DND-41 (cell line): ENCODE data around the gene CTIF.

ENCODE experiments used
- ATAC-seq: fragments of 200-7000 bp; cut with Tn5 transposase; 3 replicates; pipeline ENCODE4 v1.9.1; 2021; ENCODE audit warnings: low read depth; ENCODE audit not compliant: insufficient read depth
- DNase-seq: peaks from one replicate; pipeline ENCODE4 v3.0.0-alpha.2; 2020
- H2AFZ ChIP-seq: 2 replicates; pipeline ENCODE4 v1.6.0; 2012; ENCODE audit warnings: low read depth, low read length
- H3K27ac ChIP-seq: 2 replicates; pipeline ENCODE4 v1.5.1; 2012; ENCODE audit warnings: low read length, inconsistent platforms
- H3K27me3 ChIP-seq: fragments of 200-600 bp; sonication (generic); 2 replicates; pipeline ENCODE4 v1.6.0; 2012; ENCODE audit warnings: low read length, mild to moderate bottlenecking, inconsistent platforms; ENCODE audit not compliant: insufficient read depth, poor library complexity
- H3K36me3 ChIP-seq: 2 replicates; pipeline ENCODE4 v1.5.1; 2012; ENCODE audit warnings: low read length, inconsistent platforms; ENCODE audit not compliant: insufficient read depth
- H3K4me1 ChIP-seq: 2 replicates; pipeline ENCODE4 v1.5.1; 2012; ENCODE audit warnings: mild to moderate bottlenecking, low read length; ENCODE audit not compliant: insufficient read depth
- H3K4me2 ChIP-seq: 2 replicates; pipeline ENCODE4 v1.6.0; 2012; ENCODE audit warnings: mild to moderate bottlenecking, moderate library complexity, low read length, inconsistent platforms; ENCODE audit not compliant: insufficient read depth
- H3K4me3 ChIP-seq, 2 experiments: fragments of 200-600 bp in 1 of 2; shearing (Covaris generic) in 1 of 2; 2 replicates each; pipeline ENCODE4 v1.5.1; 2012 to 2016; ENCODE audit warnings: inconsistent platforms in 2 of 2, low read length in 2 of 2, mild to moderate bottlenecking in 2 of 2, low read depth in 1 of 2, moderate library complexity in 1 of 2
- H3K79me2 ChIP-seq: 2 replicates; pipeline ENCODE4 v1.6.0; 2012; ENCODE audit warnings: low read length, inconsistent platforms; ENCODE audit not compliant: insufficient read depth
- H3K9ac ChIP-seq: 2 replicates; pipeline ENCODE4 v1.6.0; 2012; ENCODE audit warnings: low read depth, mild to moderate bottlenecking, inconsistent platforms, low read length, moderate library complexity
- H3K9me3 ChIP-seq: 2 replicates; pipeline ENCODE4 v1.5.1; 2012; ENCODE audit warnings: low read length, moderate library complexity, mild to moderate bottlenecking, inconsistent platforms; ENCODE audit not compliant: insufficient read depth, severe bottlenecking
- H4K20me1 ChIP-seq: 2 replicates; pipeline ENCODE4 v1.6.0; 2012; ENCODE audit warnings: low read length; ENCODE audit not compliant: insufficient read depth
- CTCF ChIP-seq: IDR thresholded peaks from 2 replicates; pipeline ENCODE4 v1.5.1; 2012; ENCODE audit warnings: borderline replicate concordance, low read length, moderate library complexity, mild to moderate bottlenecking; ENCODE audit not compliant: poor library complexity, severe bottlenecking; ENCODE audit errors: extremely low read depth
- EZH2 ChIP-seq: IDR thresholded peaks from 3 replicates; pipeline ENCODE4 v1.6.1; 2012; ENCODE audit warnings: borderline replicate concordance, low read depth, mild to moderate bottlenecking, moderate library complexity, low read length, inconsistent platforms; ENCODE audit not compliant: severe bottlenecking

Gene CTIF

DNA sequence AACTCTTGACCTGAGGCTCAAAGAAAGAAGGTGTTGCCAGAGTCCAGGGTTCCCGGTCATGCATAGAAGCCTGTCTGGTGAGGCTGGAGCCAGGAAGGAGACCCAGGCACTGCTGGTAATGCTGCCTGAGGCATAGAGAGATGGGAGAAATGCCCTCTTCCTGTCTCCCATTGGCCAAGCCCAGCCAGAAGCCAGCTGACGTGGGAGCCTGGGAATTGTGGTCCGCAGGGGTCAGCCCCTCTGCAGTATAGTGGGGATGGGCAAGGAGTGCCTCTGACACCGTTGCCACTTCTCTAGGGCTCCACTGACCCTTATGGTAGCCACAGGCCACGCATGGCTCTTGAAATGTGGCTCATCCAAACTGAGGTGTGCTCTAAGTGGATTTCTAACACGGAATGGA is 95.7 kb downstream of the CTIF start:
- ATAC-seq (no peak), DNase-seq (no peak)
- no peaks in the 10 kb centered on the region for H4K20me1 ChIP-seq
- no peaks in the 10 kb centered on the region for H3K36me3 ChIP-seq
- no peaks in the 10 kb centered on the region for H3K79me2 ChIP-seq
- H3K4me3 ChIP-seq, result no peak overlapping the region
- H3K27ac ChIP-seq, result no peak overlapping the region
- no peak for TF ChIP-seq CTCF
- no peak for TF ChIP-seq EZH2
- no peak overlapping the region for H3K9ac ChIP-seq
- H2AFZ ChIP-seq, result no peak overlapping the region
- no peaks in the 10 kb centered on the region for H3K27me3 ChIP-seq
- H3K4me2 ChIP-seq, result no peak overlapping the region
- no peaks in the 10 kb centered on the region for H3K9me3 ChIP-seq
- H3K4me1 ChIP-seq, result no peaks in the 10 kb centered on the region

- H3K79me2 ChIP-seq, result no peaks in the 10 kb centered on the region
- no peaks in the 10 kb centered on the region for H3K27me3 ChIP-seq
- TF ChIP-seq CTCF (no peak), EZH2 (no peak)
- no peak overlapping the region for H3K4me2 ChIP-seq
- ATAC-seq, result no peak
- no peaks in the 10 kb centered on the region for H3K36me3 ChIP-seq
- no peak overlapping the region for H3K9ac ChIP-seq
- no peak for DNase-seq
- H3K27ac ChIP-seq, result no peak overlapping the region
- H3K4me3 ChIP-seq, result no peak overlapping the region
- H3K9me3 ChIP-seq, result no peaks in the 10 kb centered on the region
- H3K4me1 ChIP-seq, result no peaks in the 10 kb centered on the region
- H4K20me1 ChIP-seq, result no peaks in the 10 kb centered on the region
- no peak overlapping the region for H2AFZ ChIP-seq
Measured at GRCh38 chr18:48634975-48635374, 96.1 kb downstream of the CTIF start.

- Histone ChIP-seq H3K79me2 (no peaks in the 10 kb centered on the region), H3K4me3 (no peak overlapping the region), H3K27ac (no peak overlapping the region), H3K4me1 (no peaks in the 10 kb centered on the region), H2AFZ (no peak overlapping the region), H3K9me3 (no peaks in the 10 kb centered on the region), H3K9ac (no peak overlapping the region), H3K27me3 (no peaks in the 10 kb centered on the region), H4K20me1 (no peaks in the 10 kb centered on the region), H3K4me2 (no peak overlapping the region), H3K36me3 (no peaks in the 10 kb centered on the region)
- no peak for DNase-seq
- TF ChIP-seq EZH2 (no peak), CTCF (no peak)
- ATAC-seq, result no peak
Measured at GRCh38 chr18:48635806-48636205, 97.0 kb downstream of the CTIF start.

- Histone ChIP-seq H4K20me1 (no peaks in the 10 kb centered on the region), H3K79me2 (no peaks in the 10 kb centered on the region), H3K9ac (no peak overlapping the region), H3K4me3 (no peak overlapping the region), H2AFZ (no peak overlapping the region), H3K4me1 (no peaks in the 10 kb centered on the region), H3K27me3 (no peaks in the 10 kb centered on the region), H3K9me3 (no peaks in the 10 kb centered on the region), H3K36me3 (no peaks in the 10 kb centered on the region), H3K4me2 (no peak overlapping the region), H3K27ac (no peak overlapping the region)
- ATAC-seq (no peak), DNase-seq (no peak)
- TF ChIP-seq EZH2, result no peak
- no peak for TF ChIP-seq CTCF
Measured at GRCh38 chr18:48636436-48636835, 97.6 kb downstream of the CTIF start.
